Adipocyte (in vitro differentiated cells): ENCODE measurements around the gene FIG4.
A peak's percentile ranks its signal among the peaks of the same experiment; 100 is the strongest.
"Not testable (repeated sequence)": the region's sequence is repeated elsewhere in the genome, so short reads cannot be mapped to it uniquely, and the experiment has no call there.

Source experiments
- DNase-seq: peaks from one replicate; pipeline ENCODE4 v3.0.0-alpha.2; 2015; ENCODE audit warnings: low read depth
- H3K27me3 ChIP-seq: replicated peaks from 2 replicates; pipeline ENCODE4 v1.7.0; 2013; ENCODE audit warnings: mild to moderate bottlenecking, low read length, moderate library complexity; ENCODE audit not compliant: control insufficient read depth, insufficient read depth
- H3K36me3 ChIP-seq: 2 replicates; pipeline ENCODE4 v1.7.0; 2013; ENCODE audit warnings: low read length, mild to moderate bottlenecking, moderate library complexity; ENCODE audit not compliant: control insufficient read depth, insufficient read depth, severe bottlenecking
- H3K4me1 ChIP-seq: 2 replicates; pipeline ENCODE4 v1.7.0; 2013; ENCODE audit warnings: mild to moderate bottlenecking, low read length, moderate library complexity; ENCODE audit not compliant: control insufficient read depth, insufficient read depth
- H3K4me3 ChIP-seq: 2 replicates; pipeline ENCODE4 v1.7.0; 2013; ENCODE audit warnings: mild to moderate bottlenecking, low read length, moderate library complexity
- H3K9ac ChIP-seq: 2 replicates; pipeline ENCODE4 v1.7.0; 2013; ENCODE audit warnings: mild to moderate bottlenecking, low read length, moderate library complexity
- H3K9me3 ChIP-seq: 2 replicates; pipeline ENCODE4 v1.7.0; 2013; ENCODE audit warnings: mild to moderate bottlenecking, low read length, moderate library complexity; ENCODE audit not compliant: control insufficient read depth

FIG4 gene

DNA sequence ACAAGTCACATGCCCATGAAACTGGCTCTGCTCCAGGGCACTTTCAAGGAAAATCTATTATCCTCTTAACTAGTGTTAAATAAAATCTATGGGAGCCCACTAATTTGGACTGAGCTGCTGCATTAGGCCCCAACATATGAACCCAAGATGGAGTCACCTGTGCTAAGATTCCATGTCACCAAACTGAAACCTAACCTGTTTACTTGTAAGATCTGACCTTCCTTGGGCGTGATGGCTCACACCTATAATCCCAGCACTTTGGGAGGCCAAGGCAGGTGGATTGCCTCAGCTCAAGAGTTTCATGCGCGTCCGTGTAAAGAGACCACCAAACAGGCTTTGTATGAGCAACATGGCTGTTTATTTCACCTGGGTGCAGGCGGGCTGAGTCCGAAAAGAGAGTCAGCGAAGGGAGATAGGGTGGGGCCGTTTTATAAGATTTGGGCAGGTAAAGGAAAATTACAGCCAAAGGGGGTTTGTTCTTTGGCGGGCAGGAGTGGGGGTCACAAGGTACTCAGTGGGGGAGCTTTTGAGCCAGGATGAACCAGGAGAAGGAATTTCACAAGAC lies 164.5 kb downstream of the FIG4 start:
- H3K9ac ChIP-seq, H3K27me3 ChIP-seq, H3K4me1 ChIP-seq, DNase-seq, H3K4me3 ChIP-seq, H3K9me3 ChIP-seq, H3K36me3 ChIP-seq: not testable (repeated sequence)

DNA sequence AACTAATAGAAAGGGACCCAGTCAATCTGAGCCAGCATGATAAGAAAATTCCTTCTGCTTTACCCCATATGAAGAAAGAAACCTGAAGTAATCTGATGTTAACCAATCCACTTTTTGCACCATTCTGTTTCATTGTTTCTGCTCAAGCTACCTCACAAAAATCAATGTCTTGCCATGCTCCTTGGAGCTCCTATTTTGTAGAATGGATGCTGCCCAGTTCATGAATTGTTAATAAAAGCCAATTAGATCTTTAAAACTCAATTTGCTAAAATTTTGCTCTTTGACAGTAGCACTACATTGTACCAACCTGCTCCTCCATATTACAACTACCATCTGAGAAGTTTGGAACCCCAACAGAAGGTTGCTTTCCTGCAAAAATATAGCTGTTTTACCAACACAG lies 170.8 kb downstream of the FIG4 start:
- Histone ChIP-seq H3K36me3 (no peaks in the 10 kb centered on the region), H3K9me3 (peaks cover 9% of the 10 kb centered on the region), H3K4me3 (no peak overlapping the region), H3K27me3 (no peaks in the 10 kb centered on the region), H3K9ac (no peak overlapping the region), H3K4me1 (no peaks in the 10 kb centered on the region)
- DNase-seq, result no peak

DNA sequence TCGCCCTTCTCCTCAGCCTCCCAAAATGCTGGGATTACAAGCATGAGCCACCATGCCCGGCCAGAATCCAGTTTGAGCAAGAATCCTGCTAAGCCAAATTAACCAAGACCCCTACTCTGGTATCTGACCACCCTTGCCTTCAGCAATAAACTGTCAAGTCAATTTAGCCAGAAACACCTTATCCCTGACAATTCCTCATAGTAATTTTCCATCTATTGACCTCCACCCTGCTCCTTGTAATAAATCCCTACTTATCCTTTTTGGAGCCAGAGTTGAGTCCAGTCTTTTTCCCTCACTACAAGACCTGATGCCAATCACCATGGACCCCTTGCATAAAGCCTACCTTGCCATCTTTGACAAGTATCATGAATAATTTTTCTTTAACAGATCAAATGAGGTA lies 173.0 kb downstream of the FIG4 start:
- Histone ChIP-seq H3K9ac (no peak overlapping the region), H3K4me1 (peaks cover 6% of the 10 kb centered on the region), H3K9me3 (peaks cover 9% of the 10 kb centered on the region), H3K27me3 (no peaks in the 10 kb centered on the region), H3K4me3 (no peak overlapping the region), H3K36me3 (no peaks in the 10 kb centered on the region)
- no peak for DNase-seq

DNA sequence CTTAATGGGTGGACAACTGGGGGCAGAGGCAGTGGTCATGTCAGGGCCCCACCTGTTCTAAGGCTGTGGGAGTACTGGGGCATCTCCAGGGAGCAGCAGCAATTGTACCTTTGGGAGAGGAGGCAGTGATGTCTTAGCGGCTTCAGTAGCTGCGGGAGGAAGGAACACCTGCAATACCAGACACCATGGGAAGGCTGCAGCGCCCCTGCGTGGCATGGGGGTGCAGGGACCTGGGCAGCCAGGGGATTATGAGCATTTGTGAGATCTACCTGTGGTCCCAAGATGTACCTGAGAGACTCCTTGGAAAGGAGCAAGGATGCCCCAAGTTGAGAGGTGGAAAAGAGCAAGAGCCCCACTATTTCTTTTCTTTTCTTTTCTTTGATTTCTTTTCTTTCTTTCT lies 174.9 kb downstream of the FIG4 start:
- Histone ChIP-seq H3K36me3 (no peaks in the 10 kb centered on the region), H3K9me3 (peaks cover 9% of the 10 kb centered on the region), H3K9ac (no peak overlapping the region), H3K4me1 (peaks cover 6% of the 10 kb centered on the region), H3K27me3 (no peaks in the 10 kb centered on the region), H3K4me3 (no peak overlapping the region)
- no peak for DNase-seq

DNA sequence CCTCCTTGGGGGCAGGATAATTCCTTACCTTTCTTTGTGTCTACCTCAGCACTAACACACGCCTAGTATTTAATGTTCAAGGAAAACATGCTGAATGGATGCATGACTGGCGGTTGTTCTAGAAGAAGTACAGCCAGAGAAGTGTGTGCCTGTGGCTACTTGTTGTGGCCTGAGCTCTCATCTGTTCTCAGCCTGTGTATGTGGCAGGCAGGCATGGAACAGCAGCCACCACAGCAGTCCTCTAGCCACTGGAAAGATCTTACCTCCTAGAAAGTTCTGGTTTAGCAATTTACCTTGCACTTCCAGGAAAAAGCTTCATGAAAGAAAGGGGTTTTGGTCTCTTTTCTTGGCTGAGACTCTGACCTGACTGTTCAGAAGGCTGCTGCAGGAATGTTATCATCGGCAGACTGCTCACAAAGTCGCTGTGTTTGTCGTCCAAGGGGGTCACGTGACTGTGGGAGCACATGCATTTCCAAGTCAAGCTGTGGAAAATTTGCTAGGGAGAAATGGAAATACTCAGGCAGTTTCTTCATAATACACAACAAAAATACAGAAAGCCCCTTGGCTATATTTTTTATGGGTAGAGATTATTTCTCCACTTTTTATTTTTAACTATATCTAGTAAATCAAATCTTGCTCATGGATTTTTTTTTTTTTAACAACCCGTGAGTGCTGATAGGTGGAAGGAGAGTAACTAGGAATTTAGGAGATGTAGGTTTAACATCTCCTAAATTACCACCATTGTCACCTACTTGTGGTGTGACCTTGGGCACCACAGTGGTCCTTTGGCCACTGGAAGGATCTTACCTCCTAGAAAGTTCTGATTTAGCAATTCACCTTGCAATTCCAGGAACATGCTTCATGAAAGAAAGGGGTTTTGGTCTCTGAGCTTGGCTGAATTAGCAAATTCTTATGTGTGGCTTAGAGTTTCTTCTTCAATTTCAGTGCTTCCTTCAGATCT lies 176.2 kb downstream of the FIG4 start:
- Histone ChIP-seq H3K4me3 (no peak overlapping the region), H3K4me1 (peaks cover 6% of the 10 kb centered on the region), H3K27me3 (no peaks in the 10 kb centered on the region), H3K36me3 (no peaks in the 10 kb centered on the region), H3K9me3 (peaks cover 1% of the 10 kb centered on the region), H3K9ac (no peak overlapping the region)
- DNase-seq, result peak; percentile 20

DNA sequence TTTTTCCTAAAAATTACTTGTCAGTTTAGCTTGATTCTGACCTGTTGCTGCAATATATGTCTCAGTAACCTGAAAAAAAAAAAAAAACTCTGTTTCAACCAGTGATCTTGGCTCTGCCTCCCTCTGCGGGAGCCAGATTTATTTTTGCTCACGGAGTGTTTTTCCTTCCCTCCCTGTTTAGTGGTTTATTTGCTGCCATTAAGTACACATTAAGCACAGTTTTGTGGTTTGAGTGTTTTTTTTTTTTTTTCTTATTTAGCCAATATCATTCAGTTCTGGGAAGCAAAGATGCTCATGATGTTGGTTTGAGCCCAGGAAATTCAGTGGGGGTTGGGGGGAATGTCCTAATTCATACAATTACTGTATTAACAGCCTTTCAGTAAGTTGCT lies 176.9 kb downstream of the FIG4 start:
- no peak overlapping the region for H3K9ac ChIP-seq
- H3K9me3 ChIP-seq, result no peaks in the 10 kb centered on the region
- no peak overlapping the region for H3K4me3 ChIP-seq
- H3K27me3 ChIP-seq, result no peaks in the 10 kb centered on the region
- peaks cover 6% of the 10 kb centered on the region for H3K4me1 ChIP-seq
- DNase-seq, result no peak
- H3K36me3 ChIP-seq, result no peaks in the 10 kb centered on the region

DNA sequence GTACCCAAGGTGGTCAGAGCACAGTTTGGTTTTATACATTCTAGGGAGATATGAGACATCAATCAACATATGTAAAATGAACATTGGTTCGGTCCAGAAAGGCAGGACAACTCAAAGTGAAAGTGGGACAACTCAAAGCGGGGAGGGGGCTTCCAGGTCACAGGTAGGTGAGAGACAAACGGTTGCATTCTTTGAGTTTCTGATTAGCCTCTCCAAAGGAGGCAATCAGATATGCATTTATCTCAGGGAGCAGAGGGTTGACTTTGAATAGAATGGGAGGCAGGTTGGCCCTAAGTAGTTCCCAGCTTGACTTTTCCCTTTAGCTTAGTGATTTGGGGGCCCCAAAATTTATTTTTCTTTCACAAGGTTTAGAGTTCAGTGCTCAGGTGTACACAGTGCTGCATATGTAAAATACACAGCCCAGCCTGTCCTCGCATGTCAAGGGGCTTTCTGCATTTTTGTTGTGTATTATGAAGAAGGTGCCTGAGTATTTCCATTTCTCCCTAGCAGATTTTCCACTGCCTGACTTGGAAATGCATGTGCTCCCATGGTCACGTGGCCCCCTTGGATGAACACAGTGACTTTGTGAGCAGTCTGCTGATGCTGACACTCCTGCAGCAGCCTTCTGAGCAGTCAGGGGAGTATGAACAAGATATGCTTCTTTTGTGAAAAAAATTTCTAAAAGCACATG lies 178.4 kb downstream of the FIG4 start:
- H3K9me3 ChIP-seq, H3K4me3 ChIP-seq, H3K27me3 ChIP-seq, H3K36me3 ChIP-seq, H3K9ac ChIP-seq, DNase-seq, H3K4me1 ChIP-seq: not testable (repeated sequence)

DNA sequence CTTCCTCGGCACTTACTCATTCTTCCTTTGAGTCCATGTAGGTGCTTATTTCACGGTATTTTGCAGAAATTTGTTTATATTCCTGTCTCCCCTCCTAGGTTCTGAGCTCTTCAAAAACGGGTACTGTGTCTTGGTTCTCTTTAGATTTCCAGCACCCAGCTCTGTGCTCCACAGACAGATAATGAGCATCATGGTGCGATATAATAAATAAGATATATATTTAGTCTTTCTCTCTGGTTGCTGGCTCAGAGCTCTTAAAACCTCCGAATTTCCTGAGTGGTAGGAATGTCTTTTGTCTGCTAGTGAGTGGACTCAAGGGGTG lies 179.0 kb downstream of the FIG4 start:
- no peaks in the 10 kb centered on the region for H3K27me3 ChIP-seq

DNA sequence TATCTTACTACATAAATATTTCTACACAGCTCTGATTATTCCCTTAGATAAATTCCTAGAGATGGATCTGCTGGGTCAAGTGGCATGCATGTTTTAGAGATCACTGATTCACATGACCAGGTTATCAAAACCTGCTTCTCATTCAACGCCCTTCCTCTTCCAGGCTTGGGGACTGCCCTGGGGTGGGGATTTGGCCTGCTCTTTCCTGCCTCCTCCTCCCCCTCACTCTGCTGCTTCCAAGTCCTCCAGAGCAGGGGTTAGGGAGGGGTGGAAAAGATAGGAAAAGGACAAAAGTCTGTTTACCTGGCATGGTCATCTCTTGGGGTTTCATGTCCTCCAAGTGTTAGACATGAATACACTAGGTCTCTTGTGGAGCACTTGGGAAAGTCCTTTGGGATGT lies 181.5 kb downstream of the FIG4 start:
- Histone ChIP-seq H3K36me3 (no peaks in the 10 kb centered on the region), H3K27me3 (no peaks in the 10 kb centered on the region), H3K4me1 (peaks cover 4% of the 10 kb centered on the region), H3K9ac (no peak overlapping the region), H3K4me3 (no peak overlapping the region), H3K9me3 (no peaks in the 10 kb centered on the region)
- DNase-seq, result no peak

More for the DNA sequence above, 179.0 kb downstream of the FIG4 start:
- Histone ChIP-seq H3K9ac (no peak overlapping the region), H3K4me1 (peaks cover 6% of the 10 kb centered on the region), H3K9me3 (no peaks in the 10 kb centered on the region), H3K4me3 (no peak overlapping the region), H3K36me3 (no peaks in the 10 kb centered on the region)
- no peak for DNase-seq

DNA sequence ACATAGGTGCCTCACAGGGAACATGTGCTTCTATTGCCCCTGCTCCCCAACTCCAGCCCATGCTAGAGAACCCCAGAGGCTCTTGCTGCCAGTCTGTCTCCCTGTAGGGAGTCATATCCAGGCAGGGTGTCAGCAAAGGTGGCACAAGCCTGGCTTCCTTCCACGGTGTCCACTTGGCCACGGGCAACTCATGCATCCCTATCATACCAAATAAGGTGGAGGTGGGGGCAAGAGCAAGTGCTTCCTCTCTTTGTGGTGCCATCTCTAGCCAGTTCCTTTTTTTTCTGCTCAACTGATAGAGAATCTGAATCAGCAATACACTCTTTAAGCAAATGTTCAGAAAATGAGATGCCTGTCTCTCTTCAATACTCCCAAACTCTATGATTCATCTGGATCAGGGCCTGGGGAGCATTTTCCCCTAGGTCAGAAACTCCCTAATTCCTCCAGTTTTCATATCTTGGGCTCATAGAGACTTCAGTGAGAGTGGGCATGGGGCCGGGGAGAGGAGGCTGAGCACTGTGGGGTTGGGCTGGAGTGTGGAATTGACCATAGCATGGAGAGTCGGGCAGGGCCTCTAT lies 182.0 kb downstream of the FIG4 start:
- no peaks in the 10 kb centered on the region for H3K27me3 ChIP-seq

DNA sequence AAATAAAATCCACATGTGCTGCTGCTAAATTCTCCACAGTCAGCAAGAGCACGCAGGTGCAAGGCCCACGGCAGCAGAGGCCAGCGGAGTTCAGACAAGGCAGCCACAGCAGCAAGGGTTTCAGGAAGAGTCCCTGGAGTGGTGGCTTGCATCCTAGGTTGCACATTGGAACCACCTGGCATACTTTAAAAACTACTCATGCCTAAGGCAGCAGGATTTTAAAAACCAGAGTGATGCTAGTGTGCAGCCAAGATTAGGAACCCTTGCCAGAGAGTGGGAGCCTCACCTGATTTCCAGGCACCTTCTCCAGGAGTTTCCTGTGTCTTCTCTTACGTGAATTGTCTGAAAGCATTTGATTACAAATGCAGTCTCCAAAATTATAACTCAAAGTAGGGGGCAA lies 183.0 kb downstream of the FIG4 start:
- Histone ChIP-seq H3K27me3 (no peaks in the 10 kb centered on the region), H3K4me1 (peaks cover 11% of the 10 kb centered on the region), H3K9me3 (no peaks in the 10 kb centered on the region), H3K4me3 (no peak overlapping the region), H3K9ac (no peak overlapping the region), H3K36me3 (no peaks in the 10 kb centered on the region)
- DNase-seq, result no peak

More for the DNA sequence above, 182.0 kb downstream of the FIG4 start:
- no peaks in the 10 kb centered on the region for H3K9me3 ChIP-seq
- no peak overlapping the region for H3K4me3 ChIP-seq
- peaks cover under 1% of the 10 kb centered on the region for H3K4me1 ChIP-seq
- H3K36me3 ChIP-seq, result no peaks in the 10 kb centered on the region
- no peak overlapping the region for H3K9ac ChIP-seq
- no peak for DNase-seq
